HG03103 (cell line): Measurements from ENCODE around the gene TBC1D22A.

Source experiments
- ATAC-seq: cut with Tn5 transposase; IDR thresholded peaks from one replicate; pipeline ENCODE4 v1.9.1; 2021; ENCODE audit warnings: low read depth; ENCODE audit not compliant: unreplicated experiment

The TBC1D22A gene

DNA sequence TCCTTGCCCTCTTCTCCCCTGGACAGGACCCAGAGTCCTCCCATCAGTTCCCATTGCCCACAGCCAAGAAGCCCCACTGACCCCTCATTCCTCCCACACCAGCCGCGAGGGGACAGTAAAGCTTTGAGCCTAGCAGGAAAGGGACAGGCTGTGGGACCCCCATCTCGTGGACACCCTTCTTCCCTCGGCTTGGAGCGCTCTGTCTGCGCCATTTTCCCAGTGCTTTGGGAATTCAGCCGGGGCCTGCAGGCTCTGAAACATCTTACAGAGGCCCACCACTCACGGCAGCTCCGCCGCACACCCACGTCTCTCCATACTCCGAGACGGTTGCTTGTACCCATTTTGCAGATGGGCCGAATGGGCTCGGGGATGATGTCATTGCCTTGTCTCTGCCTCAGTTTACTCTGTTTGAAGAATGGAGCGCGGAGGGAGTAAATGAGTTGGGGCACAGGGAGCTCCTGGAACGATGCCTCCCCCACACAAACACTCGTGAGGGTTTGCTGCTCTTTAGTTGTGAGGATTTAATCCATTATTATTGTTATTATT, 447.7 kb downstream of the TBC1D22A start:
- ATAC-seq, result no peak

DNA sequence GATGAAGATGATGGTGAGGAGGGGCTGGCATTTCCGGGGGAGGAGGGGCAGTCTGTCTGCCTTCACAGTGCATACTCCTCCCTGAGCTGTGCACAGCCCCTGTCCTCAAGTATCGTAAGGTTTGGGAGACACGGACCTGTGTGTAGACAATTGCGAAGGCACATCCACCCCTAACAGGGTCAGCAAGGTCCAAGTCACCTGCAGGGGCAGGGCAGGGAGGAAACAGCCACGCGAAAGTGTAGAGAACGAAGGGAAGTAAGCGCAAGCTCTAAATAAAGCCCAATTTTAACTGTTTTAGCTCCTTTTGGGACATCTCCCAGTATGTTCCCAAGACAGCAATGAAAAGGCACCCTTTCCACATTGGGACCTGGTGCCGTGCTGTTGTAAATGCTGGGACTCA, 448.2 kb downstream of the TBC1D22A start:
- no peak for ATAC-seq

DNA sequence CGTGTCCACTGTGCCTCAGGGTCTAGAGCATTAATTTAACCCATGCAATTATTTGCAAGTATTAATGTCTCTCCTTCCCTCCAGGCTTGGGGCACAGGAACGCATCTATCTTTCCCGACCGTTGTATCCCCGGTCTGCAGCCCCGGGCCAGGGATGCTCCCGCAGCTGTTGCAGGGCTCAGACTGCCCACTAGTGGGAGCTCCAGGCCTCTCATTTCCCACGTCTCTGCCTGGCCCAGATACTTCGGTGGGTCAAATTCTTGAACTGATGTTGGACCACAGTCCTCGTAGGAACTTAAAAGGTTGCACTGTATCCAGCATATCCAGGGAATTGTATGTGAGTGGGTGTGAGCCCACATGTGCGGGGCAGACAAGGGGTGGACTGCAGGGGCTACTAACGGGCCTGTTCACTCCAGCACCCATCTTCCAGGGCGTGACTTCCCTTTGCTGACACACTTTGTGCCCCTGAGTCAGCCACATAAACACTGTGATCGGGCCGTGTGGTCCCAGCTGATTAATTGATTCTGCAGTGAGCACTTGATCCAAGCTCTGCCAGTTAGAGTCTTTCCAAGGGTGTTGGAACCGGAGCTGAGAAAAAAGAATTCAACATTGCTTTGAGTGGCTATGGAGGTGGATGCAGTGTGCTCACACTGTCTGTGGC, 451.3 kb downstream of the TBC1D22A start:
- no peak for ATAC-seq

DNA sequence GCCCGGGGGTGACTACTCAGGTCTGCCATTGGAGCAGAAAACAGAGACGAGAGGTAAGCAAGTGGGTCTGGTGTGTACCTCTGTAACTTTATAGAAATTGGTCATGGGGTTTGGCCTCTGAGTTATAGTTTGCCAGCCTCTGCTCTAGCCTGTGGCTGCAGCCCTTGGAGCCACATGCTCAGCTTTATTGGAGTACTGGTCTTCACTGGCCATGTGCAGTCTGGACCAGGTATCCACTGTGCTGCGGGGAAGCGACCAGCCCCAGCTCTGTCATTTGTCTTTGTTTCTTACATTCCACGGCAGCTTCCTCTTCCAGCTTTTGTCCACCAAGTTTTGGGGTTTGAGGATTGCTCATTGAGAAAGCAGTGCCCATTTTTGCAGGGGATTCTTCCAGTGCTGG, 453.4 kb downstream of the TBC1D22A start:
- no peak for ATAC-seq

DNA sequence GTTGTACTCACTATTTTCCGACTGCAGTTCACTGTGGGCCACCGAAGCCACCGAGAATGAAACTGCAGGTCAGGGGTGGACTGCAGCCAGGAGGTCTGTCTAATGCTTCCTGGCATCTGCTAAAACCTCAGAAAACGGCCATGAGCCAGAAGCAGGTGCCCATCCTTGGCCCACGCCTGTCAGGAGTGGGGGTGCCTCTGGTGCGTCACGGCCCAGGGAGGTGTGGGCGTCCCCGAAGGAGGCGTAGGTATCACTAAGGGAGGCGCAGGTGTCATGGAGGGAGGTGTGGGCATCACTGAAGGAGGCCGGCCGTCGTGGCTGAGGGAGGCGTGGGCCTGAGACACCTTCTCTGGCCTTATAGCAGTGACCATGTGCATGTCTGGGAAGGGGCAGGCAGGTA, 456.2 kb downstream of the TBC1D22A start:
- no peak for ATAC-seq

DNA sequence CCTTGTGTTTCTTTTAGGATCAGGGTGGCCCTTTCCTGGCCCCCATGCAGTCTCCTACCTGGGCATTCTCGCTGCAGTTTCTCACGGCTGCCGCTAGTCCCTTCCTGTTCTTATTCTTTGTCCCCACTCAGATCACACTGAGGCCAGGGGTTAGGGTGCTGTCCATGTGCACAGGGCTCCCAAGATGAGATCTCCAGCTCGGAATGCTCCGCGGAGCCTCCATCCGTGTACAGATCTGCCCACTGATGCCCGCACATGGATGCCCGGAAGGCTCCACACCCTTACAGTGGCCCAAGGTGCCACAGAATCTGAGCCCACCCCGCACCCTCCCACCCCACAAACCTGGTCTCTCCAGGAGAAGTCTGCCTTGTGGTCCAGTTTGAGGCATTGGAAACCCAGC, 457.3 kb downstream of the TBC1D22A start:
- no peak for ATAC-seq

DNA sequence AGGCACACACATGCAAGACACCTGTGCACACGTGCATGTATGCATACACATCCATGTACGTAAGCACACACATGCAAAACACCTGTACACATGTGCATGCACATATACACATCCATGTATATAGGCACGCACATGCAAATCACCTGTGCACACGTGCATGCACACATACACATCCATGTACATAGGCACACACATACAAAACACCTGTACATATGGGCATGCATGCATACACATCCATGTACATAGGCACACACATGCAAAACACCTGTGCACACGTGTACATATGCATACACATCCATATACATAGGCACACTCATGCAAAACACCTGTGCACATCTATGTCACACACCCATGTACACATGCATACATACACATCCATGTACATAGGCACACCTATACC, 458.3 kb downstream of the TBC1D22A start:
- no peak for ATAC-seq

DNA sequence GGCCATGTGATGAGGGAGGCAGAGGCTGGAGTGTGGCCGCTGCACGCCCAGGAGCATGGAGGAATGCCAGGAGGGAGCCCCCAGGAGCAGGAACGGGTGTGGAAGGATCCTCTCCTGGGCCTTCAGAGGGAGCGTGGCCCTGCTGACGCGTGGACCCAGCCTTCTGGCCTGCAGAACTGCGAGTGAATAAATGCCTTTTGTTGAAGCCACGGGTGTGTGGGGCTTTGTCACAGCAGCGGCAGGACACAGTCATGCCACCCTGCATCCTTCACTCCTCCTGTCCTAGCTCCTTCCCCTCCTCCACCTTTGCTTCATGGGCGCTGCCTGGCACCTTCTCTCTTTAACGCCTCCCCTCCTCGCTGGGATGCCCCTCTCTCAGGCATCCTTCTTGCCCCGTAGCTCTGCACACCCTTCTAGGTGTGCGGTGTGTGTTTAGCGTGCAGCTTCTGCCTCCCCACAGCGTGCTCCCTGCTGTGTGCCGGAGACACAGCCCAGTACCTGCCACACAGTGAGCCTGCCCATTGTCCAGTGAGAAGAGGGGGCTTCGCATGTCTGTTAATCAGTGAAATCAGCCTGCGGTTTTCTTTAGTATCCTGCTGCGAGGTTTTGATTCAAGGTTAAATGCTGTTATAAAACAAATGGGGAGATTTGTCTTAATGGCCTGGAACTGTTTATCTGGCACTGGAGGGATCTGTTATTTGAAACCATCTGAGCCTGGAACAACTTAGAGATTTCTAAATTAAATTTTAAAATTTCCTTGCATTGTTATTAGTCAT, 459.6 kb downstream of the TBC1D22A start:
- no peak for ATAC-seq
